A172 (cell line): ENCODE results near the gene SLAMF6. TPM values are rescaled to one million over a fixed set of nuclear protein-coding genes. Genes with fewer than 3 reads are reported as not detected.
A peak's percentile ranks its signal among the peaks of the same experiment; 100 is the strongest.
"Not testable (repeated sequence)": the region's sequence is repeated elsewhere in the genome, so short reads cannot be mapped to it uniquely, and the experiment has no call there.

ENCODE experiments used
- DNase-seq: peaks from one replicate; pipeline ENCODE4 v3.0.0-alpha.2; 2015; ENCODE audit warnings: low spot score
- total RNA-seq: library from RNA; depleted of rRNA; stranded (reverse); fragments of >200 nt; shearing (Covaris generic); gene quantifications from 2 replicates; pipeline ENCODE4 v1.2.3, GENCODE V29; 2014; rRNA removed

Gene SLAMF6
- total RNA-seq: not detected in 2 replicates

DNA sequence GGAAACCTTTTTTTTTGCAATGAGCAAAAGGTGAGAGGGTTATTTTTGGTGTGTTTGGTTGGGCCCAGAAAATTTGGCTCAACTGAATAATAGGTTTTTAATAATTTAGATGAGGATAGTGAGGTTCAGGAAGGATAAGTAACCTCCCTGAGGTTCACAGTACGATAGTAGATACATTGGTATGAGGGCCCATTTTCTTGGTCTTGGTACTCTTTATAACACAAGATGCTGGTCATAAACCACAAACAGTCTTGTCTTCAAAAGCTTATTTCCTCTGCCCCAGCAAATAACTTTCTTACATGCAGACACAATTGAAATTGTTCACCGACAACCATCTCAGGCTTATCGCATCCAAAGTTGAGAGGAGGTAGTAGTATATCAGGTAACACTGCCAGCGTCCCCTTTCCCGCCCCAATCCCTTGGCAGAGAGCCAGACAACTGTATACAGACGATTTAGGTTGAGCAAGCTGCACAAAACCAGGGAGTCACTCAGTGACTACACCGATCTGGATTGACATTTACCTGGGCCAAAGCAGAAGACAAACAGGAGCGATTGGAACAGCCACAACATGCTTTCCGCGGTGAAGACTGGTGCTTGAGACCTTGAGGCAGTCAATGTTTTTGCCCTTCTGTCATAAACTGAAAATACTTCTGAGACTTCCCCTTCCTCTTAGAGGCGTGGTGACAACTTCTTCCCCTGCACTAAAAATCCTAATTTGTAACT is at the start of gene SLAMF6:
Gene SLAMF6, minus strand, starts transcription at position 634 of the 724 bp plus-strand sequence. Its CDS starts 63 bp downstream, at position 571.
- no peak for DNase-seq

DNA sequence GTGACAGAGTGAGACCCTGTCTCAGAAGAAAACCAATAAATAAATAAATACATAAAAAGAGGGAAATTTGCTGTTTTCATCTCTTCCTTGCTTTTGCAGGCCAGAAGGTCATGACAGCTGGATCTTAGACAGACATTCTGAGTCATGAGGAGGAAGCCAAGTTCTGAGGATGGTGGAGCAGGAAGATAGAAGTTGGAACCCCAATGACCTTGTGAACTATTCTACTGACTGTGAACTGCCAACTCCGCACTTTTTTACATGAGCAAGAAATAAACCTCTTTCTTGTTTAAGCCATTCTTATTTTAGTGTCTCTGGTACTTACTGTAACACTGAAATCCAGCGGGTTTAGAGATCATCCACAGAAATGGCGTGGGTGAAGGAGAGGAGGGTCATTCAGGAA is 47.8 kb upstream of the SLAMF6 start:
- DNase-seq: no peak

DNA sequence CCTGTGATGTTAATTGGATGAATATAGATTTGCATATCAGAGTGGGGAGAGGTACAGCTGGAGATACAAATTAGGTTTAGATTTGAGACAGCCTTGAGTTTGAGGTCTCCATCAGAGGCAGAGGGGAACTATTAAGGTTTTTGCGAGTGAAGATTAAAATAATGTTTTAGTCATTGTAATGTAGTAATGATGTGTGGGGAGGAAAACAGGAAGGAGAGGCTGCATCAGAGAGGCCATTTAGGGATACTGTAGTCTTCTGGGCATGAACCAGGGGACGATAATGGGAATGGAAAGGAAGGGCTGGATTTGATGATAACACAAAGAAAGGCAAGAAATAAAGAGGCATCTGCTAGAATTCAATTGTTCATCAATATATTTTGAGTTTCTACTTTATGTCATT is 46.8 kb upstream of the SLAMF6 start:
- no peak for DNase-seq

DNA sequence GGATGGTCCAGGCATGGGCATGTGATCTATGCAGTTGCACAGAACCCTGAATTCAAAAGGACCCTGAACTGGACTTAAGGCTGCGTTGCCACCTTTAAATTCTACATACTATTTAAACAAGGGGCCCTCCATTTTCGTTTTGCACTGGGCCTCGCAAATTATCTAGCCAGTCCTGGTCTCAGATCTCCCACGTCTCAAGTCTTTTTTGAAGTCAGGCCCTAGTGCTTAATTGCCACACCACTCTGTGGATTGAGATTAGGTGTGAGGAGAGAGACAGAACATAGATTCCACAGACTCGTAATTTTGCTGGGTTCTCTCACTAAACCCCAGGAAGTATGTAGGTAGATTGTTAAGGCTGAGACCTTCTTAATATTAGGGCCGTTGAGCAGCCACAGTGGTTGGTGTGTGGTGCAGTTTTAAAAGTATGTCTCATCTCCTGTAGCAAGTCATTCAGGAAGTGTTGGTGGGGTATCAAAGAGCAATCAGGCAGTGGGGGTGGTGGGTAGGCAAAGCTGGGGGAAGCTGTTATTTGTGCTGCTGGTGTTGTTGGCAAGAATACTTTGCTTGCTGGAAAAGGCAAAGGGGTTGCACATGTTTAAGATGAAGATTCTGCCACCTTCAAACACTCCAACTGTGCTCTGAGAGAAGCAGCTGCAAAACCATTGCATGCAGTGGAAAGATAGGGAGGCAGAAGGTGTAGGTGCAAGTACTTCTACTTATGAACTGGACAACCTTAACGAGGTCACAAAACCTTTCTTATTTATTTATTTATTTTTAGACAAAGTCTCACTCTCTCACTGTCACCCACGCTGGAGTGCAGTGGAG is 45.0 kb upstream of the SLAMF6 start:
- DNase-seq: no peak

DNA sequence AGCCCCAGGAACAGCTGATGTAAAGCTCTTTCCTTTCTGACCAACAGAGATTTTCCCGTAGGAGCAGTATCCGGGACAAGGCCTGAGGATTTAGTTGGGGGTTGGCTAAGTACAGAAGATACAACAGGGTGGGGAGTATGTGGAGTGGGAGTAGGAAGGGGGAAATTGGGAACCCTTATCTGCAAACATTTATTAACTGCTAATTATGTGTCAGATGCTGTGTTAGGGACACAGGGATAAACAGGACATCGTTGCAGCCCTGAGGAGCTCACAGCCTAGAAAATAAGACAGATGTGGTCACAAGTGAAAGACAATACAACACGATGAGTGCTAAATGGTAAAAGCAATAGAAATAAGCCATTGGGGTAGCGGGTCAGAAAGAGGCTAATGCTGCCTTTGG is 44.3 kb upstream of the SLAMF6 start:
- DNase-seq: no peak

DNA sequence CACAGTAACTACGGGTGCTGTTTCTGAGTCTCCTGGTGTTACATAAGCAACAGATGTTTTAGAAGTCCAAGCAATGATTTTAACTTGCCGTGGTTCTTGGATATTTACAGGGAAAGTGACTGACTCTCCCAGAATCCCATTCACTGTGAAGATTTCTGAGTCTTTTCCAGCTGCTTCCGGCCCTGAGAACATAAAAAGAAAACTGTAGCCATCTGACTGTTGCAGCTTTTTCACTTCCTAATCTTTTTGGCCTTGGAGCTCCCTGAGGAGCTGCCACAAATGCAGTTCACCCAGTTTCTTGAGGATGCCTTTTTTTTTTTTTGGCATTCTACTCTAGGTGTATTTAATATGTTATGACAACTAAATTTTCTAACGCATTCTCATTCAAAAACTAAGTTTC is 42.5 kb upstream of the SLAMF6 start:
- DNase-seq: no peak

DNA sequence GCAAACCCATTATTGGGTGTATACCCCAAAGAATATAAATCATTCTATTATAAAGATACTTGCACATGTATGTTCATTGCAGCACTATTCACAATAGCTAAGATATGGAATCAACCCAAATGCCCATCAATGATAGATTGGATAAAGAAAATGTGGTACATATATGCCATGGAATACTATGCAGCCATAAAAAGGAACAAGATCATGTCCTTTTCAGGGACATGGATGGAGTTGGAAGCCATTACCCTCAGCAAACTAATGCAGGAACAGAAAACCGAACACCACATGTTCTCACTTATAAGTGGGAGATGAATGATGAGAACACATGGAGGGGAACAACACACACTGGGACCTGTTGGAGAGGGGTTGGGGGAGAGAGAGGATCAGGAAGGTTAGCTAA is 40.2 kb upstream of the SLAMF6 start:
- not testable (repeated sequence) for DNase-seq

DNA sequence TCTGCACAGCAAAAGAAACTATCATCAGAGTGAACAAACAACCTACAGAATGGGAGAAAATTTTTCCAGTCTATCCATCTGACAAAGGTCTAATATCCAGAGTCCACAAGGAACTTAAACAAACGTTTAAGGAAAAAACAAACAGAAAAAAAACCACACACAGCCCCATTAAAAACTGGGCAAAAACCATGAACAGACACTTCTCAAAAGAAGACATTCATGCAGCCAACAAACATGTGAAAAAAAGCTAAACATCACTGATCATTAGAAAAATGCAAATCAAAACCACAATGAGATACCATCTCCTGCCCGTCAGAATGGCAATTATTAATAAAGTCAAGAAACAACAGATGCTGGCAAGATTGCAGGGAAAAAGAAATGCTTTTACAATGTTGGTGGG is 39.7 kb upstream of the SLAMF6 start:
- not testable (repeated sequence) for DNase-seq

DNA sequence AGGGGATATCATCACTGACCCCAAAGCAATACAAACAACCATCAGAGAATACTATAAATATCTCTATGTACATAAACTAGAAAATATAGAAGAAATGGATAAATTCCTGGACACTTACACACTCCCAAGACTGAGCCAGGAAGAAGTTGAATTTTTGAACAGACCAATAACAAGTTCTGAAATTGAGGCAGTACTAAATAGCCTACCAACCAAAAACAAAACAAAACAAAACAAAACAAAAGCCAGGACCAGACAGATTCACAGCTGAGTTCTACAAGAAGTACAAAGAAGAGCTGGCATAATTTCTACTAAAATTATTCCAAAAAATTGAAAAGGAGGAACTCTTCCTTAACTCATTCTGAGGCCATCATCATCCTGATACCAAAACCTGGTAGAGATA is 37.8 kb upstream of the SLAMF6 start:
- DNase-seq: no peak

DNA sequence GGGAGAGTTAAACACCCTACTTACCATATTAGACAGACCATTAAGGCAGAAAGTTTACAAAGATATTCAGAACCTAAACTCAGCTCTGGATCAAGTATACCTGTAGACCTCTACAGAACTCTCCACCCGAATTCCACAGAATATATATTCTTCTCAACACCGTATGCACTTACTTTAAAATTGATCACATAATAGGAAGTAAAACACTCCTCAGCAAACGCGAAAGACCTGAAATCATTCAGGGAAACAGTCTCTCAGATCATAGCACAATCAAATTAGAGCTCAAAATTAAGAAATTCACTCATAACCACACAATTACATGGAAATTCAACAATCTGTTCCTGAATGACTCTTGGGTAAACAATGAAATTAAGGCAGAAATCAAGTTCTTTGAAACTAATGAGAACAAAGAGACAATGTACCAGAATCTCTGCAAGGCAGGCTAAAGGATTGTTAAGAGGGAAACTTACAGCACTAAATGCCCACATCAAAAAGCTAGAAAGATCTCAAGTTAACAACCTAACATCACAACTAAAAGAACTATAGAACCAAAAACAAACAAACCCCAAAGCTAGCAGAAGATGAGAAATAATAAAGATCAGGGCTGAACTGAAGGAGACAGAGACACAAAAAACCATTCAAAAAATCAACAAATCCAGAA is 37.1 kb upstream of the SLAMF6 start:
- no peak for DNase-seq

DNA sequence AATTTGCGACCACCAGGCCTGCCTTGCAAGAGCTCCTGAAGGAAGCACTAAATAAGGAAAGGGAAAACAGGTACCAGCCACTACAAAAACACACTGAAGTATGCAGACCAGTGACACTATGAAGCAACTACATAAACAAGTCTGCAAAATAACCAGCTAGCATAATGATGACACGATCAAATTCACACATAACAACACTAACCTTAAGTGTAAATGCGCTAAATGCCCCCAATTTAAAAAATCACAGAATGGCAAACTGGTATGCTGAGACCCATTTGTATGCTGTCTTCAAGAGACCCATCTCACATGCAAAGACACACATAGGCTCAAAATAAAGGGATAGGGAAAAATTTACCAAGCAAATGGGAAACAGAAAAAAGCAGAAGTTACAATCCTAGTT is 36.4 kb upstream of the SLAMF6 start:
- not testable (repeated sequence) for DNase-seq

DNA sequence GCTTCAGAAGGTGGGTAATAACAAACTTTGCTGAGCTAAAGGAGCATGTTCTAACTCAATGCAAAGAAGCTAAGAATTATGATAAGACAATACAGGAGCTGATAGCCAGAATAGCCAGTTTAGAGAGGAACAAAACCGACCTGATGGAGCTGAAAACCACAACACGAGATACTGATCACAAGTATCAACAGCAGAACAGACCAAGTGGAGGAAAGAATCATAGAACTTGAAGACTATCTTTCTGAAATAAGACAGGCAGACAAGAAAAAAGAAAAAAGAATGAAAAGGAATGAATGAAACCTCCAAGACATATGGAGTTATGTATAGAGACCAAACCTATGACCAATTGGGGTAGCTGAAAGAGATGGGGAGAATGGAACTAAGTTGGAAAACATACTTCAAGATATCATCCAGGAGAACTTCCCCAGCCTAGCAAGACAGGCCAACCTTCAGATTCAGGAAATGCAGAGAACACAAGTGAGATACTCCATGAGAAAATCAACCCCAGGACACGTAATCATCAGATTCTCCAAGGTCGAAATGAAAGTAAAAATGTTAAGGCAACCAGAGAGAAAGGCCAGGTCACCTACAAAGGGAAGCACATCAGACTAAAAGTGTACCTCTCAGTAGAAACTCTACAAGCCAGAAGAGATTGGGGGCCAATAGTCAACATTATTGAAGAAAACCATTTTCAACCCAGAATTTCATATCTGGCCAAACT is 35.8 kb upstream of the SLAMF6 start:
- DNase-seq: no peak

DNA sequence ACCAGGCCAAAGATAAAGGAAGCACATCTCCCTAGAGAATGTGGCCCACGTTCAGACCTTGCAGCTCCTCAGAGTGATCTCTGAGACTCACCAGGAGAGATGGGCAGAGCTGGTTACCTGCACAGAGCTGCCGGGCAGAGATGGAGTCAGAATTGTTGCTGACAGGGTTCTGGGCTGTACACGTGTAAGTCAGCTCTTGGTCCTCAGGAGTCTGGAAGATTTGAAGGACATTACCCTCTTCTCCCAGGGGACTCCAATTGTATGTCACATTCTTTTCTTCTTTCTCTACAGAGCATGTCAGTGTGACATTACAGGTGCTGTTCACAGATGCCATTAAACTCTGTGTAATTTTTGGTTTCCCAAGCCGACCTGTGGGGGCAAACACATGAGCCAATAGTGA is 30.7 kb upstream of the SLAMF6 start:
- DNase-seq: no peak

DNA sequence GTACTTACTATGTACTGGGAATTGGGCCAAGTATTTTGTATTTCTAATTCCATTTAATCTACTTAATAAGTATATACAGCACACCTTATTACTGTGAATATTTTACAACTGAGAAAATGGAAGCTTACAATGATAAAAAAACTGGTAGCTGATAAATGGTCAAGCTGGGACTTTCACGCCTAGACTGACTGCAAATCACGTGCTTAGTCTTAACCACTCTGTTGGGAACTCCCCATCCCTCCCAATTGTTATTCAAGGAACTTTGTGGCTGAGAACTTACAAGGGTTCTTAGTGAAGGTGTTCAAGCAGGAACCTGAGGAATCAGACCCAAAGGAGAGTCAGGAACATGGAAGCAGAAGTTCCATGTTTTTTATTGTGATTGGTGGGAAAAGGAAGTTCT is 29.4 kb upstream of the SLAMF6 start:
- no peak for DNase-seq

DNA sequence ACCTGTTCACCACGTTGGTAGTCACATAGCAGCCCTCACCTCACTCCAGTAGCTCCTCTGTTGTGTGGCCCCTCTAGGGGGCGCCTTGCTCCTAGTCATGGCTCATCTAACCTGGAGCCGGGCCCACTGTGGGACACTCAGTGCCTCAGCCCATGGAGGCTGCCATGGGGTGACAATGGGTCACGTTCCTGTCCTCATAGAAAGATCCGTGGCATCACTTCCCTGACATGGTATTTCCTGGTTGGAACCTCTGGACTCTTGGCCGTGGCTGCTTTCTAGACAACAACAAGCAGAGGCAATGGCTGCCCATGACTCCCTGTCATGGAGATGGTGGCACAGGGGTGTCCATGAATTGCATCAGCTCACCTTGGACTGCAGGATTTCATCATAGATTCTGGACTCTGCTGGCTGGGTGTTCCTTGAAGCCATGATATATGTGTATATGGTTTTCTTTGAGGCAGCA is 27.5 kb upstream of the SLAMF6 start:
- DNase-seq: no peak

DNA sequence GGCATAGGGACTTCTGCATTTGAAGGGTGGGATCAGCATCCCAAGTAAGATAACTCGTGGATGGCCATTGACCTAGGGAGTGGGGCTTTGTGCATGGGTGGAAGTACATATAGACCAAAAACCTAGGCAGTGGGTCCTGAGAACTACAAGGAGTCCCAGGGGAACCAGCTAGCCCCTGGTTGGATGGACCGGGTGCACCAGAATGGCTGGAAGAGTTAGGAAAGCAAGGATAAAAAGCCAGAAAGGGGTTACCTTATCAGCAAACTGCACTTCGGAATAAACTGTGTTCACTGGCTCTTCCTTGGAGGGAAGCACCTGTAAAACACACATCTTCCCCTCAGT is 26.6 kb upstream of the SLAMF6 start:
- DNase-seq: no peak

DNA sequence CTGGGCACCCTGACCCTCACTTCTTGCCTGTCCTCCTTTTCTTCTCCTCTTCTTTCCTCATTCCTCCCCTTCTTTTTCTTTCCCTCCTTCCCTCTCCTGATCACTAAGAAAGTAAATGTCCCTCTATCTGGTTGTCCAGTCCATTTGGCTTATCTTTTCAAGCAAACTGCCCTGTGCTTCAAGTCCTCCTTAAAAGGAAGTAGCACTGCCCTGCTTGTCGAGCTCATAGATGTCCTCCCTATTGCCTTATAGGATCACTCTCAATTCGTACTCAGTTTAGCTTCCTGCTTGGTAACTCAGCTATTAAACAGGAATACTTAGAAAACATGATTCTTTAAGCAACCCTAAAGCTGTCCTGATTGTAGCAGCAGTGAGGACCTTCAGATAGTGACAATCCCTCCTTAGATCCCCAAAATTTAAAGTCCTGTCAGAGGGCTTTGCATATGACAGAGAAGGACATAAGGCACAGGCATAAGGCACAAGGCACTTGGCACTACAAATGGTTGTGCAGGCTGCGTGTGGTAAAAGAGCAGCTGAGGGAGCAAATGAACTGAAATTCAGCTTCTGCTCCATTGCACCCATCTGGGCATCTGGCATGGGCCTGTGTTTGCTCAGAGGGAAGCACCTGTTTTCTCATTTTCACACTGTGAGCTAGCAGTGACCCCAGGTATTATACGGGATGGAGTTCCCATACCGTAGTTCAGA is 26.1 kb upstream of the SLAMF6 start:
- no peak for DNase-seq

DNA sequence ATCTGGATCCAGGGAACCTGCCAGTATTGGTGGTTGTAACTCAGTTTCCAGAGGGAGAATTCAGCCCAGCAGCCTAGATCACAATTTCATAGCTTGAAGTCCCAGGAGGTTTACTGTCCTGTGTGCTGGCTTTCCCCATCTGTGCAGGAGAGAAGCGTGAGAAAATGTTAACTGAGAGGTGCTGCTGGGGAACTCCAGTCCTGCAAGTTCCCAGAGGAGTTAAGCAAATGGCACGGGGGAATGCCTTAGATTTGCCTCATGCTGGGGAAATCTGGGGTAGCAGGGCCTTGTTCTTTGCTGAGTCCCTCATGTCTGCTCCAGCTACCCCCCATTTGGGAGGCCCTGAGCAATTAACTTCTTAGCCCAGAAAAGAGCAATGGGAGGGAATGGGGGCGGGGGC is 25.1 kb upstream of the SLAMF6 start:
- no peak for DNase-seq

DNA sequence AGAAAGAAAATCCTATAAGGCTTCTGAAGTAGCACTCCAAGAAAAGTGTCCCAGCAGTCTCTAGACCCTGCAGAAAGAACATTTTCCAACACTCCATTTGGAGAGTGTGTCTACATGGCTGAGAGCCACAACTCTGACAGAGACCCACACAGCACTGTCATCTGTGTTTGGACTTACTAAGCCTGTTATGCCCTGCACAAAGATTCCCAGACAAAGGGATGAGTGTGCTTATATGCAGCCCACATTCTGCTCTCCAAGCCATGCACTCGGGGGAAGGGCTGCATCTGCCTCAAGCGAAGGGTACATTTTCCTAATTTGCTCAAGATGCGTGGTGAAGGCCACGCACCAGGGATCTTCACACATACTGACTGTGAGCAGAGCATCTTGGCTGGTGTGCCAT is 24.4 kb upstream of the SLAMF6 start:
- no peak for DNase-seq

DNA sequence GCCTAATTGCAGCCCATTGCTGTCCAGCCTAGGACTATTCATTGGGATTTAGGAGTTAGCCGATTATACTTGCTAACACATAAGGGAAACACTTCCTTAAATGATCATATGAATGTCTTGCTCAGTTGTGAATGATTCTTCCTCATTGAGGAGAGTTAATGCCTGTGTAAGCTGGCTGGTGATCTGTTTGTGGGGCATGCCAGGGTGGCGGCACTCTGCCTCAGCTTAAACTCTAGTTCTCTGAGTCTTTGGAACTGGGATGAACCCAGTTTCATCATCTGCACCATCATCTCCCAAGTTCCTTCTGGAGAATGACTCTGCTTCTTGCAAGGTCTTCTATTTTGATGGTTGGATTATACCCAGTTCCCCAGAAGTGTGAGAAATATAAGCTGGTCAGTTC is 23.9 kb upstream of the SLAMF6 start:
- DNase-seq: no peak

DNA sequence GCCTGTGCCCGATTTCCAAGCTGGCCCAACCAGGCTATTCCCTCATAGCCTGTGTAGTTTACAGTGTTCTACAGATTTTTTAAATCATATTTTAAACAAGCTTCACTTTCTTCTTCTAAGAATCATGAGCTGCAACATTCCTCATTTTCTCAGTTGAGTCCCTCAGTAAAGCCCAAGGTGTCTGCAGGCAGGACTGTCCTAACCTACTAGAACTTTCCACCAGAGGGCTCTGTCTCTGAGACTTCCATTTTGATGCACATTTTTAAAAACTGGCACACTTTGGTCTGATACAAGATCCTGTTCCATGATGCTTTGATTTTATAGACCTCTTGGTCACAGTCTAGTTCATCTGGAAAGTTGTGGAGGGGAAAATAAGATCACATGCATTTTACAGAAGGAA is 21.6 kb upstream of the SLAMF6 start:
- DNase-seq: peak; percentile 23
